ENCODE measurements around the gene ATG101.

Gene ATG101

GRCh38 chr12:52069327-52070184 is at the start of gene ATG101:
Gene ATG101, plus strand, starts transcription at chr12:52069978. Its CDS starts 3,673 bp downstream, at chr12:52073651.
- peak; percentile 61 to 79 (median 74) for DNase-seq

GRCh38 chr12:52020539-52021336 is 49.0 kb upstream of the ATG101 start:
- peak in 3 of 4 experiments; percentile 11 to 60 (median 38) for DNase-seq

DNA sequence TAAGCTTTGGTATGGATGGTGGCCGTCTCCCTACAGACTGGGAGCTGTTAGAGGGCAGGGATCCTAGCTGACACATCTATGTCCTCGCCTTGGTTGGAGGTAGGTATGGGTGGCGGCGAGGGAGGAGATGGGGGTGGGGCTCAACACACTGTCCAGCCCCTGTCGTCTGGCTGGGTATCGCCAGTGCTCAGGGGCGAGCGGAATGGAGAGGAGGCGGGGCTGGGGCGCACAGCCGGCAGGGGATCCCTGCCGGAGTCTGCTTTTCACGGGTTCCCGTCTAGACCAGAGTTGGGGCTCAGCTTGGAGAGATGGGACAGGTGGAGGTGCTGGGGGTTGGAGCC is 47.0 kb upstream of the ATG101 start:
- peak in 1 of 4 experiments; percentile 31 for DNase-seq

- peak; percentile 80 to 92 (median 84) for DNase-seq
Measured at GRCh38 chr12:52023182-52023975, 46.4 kb upstream of the ATG101 start.

DNA sequence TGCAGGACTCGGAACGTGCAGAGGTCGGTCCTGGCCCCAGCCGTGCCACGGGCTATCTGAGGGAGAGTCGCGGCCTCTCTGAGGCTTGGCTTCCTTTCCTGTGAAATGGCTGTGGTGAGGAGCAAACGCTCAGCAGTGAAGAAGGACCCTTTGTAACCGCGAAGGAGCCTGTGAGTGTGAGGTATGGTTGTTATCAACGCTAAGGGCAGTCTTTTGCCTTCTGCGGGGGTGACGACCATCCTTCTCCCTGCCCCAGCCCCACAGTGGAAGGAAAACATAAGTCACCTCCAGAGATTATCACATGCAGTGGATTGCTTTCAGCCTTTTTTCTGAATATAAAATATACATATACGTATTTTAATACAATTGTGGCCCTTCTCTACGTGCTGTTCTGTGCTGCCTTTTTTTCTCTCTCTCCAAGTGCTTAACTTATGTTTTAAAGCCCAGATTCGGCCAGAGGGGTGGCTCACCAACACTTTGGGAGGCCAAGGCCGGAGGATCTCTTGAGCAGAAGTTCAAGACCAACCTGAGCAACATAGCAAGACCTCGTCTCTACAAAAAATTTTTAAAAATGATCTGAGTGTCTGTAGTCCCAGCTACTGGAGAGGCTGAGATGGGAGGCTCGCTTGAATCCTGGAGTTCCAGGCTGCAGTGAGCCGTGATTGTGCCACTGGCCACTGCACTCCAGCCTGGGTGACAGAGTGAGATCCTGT is 45.6 kb upstream of the ATG101 start:
- DNase-seq = no peak

DNA sequence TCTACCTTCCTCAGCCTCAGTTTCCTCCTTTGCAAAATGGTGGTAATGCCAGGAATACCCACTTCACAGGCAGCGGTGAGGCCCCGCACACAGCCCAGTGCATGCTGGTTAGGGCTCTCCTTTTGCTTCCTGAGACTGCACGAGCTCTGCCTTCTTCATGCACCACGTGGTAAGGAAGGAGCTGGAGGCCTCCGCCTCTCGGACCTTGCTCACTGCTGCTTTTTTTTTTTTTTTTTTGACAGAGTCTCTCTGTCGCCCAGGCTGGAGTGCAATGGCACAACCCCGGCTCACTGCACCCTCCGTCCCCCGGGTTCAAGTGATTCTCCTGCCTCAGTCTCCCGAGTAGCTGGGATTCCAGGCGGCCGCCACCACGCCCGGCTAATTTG is 44.9 kb upstream of the ATG101 start:
- no peak for DNase-seq

DNA sequence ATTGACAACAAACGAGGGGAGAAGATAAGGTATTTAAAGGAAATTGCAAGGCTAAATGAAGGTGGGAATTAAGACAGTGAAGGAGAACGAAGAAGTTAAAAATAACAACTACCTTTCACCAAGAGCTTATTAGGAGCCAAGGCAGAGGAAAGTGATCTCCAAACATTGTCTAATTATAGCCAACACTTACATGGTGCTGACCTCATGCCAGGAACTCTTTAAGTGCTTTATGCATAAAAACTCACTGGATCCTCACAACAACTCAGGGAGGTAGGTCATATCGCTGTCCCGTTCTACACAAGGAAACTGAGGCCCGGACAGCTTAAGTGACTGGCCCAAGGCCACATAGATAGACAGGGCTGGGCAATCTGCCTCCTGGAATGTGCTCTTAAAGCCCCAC is 43.5 kb upstream of the ATG101 start:
- DNase-seq = no peak

- no peak for DNase-seq
Measured at GRCh38 chr12:52027085-52027843, 42.5 kb upstream of the ATG101 start.

DNA sequence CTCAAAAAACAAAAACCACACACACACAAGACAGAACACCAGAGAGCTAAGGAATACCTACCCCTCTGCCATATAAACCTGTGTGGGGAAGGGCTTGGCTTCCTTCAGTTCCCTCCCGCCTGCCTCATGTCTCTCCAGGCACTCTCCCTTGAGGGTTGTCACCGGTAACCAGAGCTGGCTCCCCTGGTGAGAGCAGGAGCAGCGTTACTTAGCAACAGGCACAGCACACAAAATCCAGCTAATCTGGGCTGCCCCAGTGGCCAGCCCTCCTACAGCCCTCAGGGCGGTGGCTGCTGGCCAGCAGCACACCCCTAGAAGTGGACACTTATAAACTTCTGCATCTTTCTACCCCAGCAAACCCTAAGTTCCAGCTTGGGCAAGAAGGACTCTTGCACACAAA is 40.1 kb upstream of the ATG101 start:
- no peak for DNase-seq

- DNase-seq = no peak
Measured at GRCh38 chr12:52032446-52032803, 37.4 kb upstream of the ATG101 start.

GRCh38 chr12:52032804-52033445 is 36.9 kb upstream of the ATG101 start:
- DNase-seq = peak; percentile 57 to 79 (median 65)

DNA sequence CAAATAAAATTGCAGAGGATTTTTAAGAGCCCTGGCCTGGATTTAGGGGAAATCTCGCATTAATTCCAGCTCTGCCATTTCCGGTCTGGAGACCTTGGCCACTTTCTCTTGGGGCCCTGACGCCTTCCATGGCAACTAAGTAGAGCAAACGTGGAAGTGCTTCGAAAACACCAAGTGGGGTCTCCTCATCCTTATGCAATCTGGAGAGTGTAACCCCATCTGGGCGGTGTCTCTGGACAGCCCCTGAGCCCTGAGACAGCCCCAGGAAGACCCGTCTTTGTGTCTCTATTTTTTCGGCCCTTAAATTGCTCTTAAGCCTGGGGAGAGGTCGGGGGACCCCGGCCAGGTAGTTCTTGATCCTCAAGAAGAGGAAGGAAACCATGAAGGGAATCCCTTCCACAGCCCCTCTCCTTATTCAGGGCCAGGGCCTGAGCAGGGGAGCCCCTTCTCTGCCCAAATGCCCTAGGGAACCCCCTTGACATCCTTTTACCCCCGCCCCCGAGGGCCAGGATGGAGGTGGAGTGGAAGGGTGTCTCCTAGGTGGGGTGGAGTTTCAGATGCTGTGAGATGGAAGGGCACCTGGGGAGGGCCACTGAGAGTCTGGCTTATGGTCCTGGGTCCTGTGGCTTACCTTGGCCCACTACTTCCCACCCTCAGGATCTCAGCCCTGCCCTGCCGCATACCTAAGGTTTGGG is 36.2 kb upstream of the ATG101 start:
- DNase-seq = no peak

- DNase-seq = no peak
Measured at GRCh38 chr12:52035190-52035589, 34.6 kb upstream of the ATG101 start.

DNA sequence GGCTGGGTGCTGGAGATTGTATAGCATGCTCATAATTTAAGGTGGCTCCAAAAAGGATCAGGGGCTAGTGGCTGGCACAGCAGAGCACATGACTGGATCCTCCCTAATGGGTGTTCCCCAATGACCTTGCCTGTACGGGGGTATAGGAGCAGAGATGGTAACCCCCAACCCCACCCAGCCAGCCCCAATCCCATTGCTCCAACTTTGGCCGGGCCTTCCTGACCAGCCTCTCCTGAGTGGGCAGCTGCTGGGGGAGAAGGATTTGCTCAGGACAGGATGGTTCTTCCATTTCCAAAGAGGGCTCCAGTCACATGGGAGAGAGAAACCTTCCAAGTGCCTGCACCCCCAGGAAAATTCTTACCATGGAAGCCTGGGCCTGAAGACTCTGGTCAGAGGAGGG is 33.9 kb upstream of the ATG101 start:
- DNase-seq = no peak

DNA sequence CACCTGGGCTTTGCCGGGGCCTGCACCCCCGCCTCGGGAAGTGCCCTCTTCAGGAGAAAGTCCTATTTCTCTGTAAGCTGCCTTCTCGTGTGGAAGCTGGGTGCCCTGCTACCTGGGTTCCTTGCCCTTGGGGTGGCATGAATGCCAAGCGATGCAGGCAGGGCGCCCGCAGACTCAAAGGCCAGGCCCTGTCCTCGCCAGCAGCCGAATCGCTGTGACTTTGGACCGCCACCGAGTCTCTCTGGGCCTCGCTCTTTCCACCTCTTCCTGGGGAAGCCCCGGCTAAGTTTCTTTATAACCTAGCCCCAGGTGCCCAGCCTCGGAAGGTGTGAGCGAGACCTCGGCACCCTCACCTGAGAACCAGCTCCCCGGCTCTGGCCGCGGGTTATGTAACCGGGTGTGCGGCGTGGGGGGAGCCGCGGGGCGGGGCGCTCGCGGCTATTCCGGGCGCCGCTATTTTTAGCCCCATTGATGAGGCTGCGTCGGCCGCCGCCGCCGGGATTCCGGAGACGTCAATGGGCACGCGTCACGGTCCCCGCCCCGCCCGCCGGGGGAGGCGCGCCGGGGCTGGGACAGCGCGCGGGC is 33.1 kb upstream of the ATG101 start:
- peak; percentile 41 to 78 (median 65) for DNase-seq

- DNase-seq = no peak
Measured at GRCh38 chr12:52037248-52037861, 32.4 kb upstream of the ATG101 start.

DNA sequence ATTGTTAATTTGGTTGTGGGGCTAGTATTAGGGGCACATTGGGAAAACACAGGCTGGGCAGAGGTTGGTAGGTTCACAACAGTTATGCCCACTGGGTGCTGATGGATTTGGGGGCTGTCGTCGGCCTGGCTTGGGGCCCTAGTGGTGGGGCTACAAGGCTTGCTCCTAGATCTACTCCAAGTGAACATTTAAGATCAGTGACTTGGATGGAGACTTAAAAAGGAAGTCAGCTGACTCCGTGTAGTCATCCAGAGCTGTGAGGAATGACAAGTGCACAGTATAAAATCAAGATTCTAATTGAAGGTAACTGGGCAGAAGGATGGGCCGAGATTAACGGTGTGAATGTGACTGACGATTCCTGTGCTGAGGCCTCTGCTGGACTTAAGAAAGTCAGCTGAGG is 31.3 kb upstream of the ATG101 start:
- no peak for DNase-seq

DNA sequence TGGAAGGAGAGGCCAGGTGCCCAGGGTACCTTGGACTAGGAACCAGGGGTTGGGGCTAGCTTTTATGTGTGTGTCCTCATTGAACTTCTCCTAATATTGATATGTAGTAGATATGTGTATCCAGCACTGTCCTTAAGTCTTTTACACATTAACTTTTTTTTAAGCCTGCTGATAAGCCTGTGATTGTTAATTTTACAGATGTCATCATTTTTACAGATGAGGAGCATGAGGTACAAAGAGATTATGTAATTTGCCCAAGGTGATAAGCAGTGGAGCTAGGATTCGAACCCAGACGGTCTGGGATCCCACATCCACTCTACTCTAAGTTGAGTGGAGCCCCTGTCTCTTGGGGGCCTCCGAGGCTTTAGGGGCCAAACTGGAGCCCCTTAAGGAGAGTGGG is 28.7 kb upstream of the ATG101 start:
- DNase-seq = no peak

DNA sequence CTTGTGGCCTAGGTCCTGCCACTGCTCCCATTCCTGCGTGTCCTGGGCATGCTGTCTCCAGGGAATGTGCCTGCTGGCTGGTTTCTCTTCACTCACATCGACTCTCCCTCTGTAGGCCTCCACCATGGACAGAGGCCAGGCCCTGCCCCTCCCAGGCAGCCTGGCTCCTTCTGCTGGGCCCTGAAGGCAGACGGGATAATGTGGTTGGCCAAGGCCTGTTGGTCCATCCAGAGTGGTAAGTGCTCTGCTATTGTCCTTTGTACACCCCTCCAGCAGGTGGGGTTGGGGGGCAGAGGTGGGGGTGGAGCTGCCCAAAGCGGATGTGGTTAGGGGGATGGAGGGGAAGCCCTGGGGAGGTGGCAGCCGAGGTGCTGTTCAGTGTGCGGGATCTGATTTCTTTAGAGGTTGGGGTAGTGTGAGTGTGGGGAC is 28.1 kb upstream of the ATG101 start:
- DNase-seq = peak in 2 of 4 experiments; percentile 15 to 31

Data from activated naive CD4-positive, alpha-beta T cell (primary cell).